HG03432 (cell line): ENCODE results near the gene KIAA1958.

Source experiments
- ATAC-seq: cut with Tn5 transposase; IDR thresholded peaks from one replicate; pipeline ENCODE4 v1.9.1; 2021; ENCODE audit warnings: mild to moderate bottlenecking, moderate library complexity; ENCODE audit not compliant: unreplicated experiment

KIAA1958 gene

GRCh38 chr9:112703304-112703703 lies 216.7 kb downstream of the KIAA1958 start:
- ATAC-seq = no peak

DNA sequence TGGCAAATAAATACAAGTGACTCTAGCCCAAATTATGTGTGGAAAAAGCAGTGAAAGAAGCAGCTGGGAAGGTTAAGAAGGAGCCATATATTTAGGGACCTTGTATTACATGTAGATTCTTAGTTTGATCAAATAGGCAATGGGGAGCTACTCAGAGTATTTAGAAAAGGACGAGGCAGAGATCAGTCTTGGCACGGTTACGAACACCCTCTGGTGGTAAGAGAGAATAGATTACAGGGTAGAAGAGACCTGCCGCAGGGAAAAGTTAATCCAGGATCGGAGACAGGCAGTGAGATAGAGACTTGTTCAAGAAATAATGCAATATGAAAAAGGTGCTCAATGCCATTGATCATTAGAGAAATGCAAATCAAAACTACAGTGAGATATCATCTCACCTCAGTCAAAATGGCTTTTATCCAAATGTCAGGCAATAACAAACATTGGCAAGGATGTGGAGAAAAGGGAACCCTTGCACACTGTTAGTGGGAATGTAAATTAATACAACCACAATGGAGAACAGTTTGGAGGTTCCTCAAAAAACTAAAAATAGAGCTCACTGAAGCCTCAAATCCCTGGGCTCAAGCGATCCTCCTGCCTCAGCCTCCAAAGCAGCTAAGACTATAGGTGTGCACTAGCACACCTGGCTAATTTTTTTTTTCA lies 219.3 kb downstream of the KIAA1958 start:
- no peak for ATAC-seq

DNA sequence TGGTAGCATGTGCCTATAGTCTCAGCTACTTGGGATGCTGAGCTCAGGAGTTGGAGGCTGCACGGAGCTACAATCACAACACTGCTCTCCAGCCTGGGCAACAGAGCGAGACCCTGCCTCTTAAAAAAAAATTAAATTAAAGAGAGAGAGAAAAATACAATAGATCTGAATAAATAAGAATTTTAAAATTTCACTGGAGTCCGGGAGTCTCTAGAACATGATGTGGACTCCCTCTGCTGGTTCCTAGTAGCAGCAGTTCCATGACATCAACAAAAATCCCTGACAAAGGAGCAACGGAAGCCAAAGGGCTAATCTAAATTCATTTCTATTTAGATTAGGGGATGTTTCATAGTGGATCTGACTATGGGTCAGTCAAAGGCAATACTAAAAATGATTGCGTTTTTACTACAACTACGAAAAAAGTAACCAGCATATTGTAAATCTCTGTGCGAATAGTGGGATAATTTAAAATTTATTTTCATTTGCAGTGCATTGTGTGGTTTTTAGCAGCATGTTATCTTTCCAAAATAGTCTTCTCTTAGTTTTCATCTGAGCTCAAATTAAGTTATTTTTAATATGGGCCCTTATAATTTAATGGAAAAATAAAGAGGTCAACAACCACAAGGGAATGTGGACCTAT lies 224.5 kb downstream of the KIAA1958 start:
- no peak for ATAC-seq

- ATAC-seq = no peak
These were observed 226.1 kb downstream of the KIAA1958 start for GRCh38 chr9:112712678-112713077.

GRCh38 chr9:112717661-112718331 lies 231.2 kb downstream of the KIAA1958 start, which contains the start of gene INIP:
Gene INIP (minus strand): TSS chr9:112718117. CDS start chr9:112716485, 1,632 bp downstream.
- peak; percentile 96 for ATAC-seq
